ENCODE data around the gene IPO11.
"Not testable (repeated sequence)": the region's sequence is repeated elsewhere in the genome, so short reads cannot be mapped to it uniquely, and the experiment has no call there.

The IPO11 gene

GRCh38 chr5:62657772-62658171 is 245.2 kb downstream of the IPO11 start:
- not testable (repeated sequence) for H3K4me2 ChIP-seq (ENCODE audit: insufficient read depth, low read length, poor library complexity, severe bottlenecking); H2BK120ac ChIP-seq (ENCODE audit: low read depth, low read length); H3K27me3 ChIP-seq (ENCODE audit: control insufficient read depth in 3 of 3, insufficient read depth in 3 of 3, low read depth in 1 of 3, low read length in 3 of 3); H3K4ac ChIP-seq (ENCODE audit: low read length); H3K9ac ChIP-seq (ENCODE audit: low read depth, low read length, poor library complexity); H2AFZ ChIP-seq (ENCODE audit: low read length); H4K8ac ChIP-seq (ENCODE audit: low read depth, low read length); H3K4me3 ChIP-seq (ENCODE audit: low read length in 2 of 2); H2BK5ac ChIP-seq (ENCODE audit: low read length); H3K23ac ChIP-seq (ENCODE audit: low read depth, low read length, poor library complexity); H3K18ac ChIP-seq (ENCODE audit: low read length); H4K91ac ChIP-seq (ENCODE audit: low read depth, low read length, poor library complexity); H3K27ac ChIP-seq (replicated peaks; ENCODE audit: low read length); H3K9me3 ChIP-seq (replicated peaks in 1 of 2; ENCODE audit: control insufficient read depth in 2 of 2, insufficient read depth in 1 of 2, low read depth in 1 of 2, low read length in 2 of 2); H3K79me1 ChIP-seq (ENCODE audit: low read depth, low read length); H2BK12ac ChIP-seq (ENCODE audit: low read length); H3K4me1 ChIP-seq (ENCODE audit: control insufficient read depth in 2 of 2, insufficient read depth in 1 of 2, low read depth in 1 of 2, low read length in 2 of 2); DNase-seq (ENCODE audit: low spot score); H3K36me3 ChIP-seq (replicated peaks in 1 of 2; ENCODE audit: control insufficient read depth in 2 of 2, insufficient read depth in 2 of 2, low read length in 2 of 2); H3K14ac ChIP-seq (ENCODE audit: low read length); H2AK5ac ChIP-seq (ENCODE audit: low read depth, low read length); H2BK15ac ChIP-seq (ENCODE audit: low read length)

- no peak overlapping the region for H2BK120ac ChIP-seq (ENCODE audit: low read depth, low read length)
- no peak overlapping the region for H3K9ac ChIP-seq (ENCODE audit: low read depth, low read length, poor library complexity)
- H3K18ac ChIP-seq (ENCODE audit: low read length), result no peak overlapping the region
- no peak overlapping the region for H2BK5ac ChIP-seq (ENCODE audit: low read length)
- no peak overlapping the region for H3K4ac ChIP-seq (ENCODE audit: low read length)
- H2AFZ ChIP-seq (ENCODE audit: low read length), result no peak overlapping the region
- H3K27me3 ChIP-seq (ENCODE audit: control insufficient read depth in 3 of 3, insufficient read depth in 3 of 3, low read depth in 1 of 3, low read length in 3 of 3), result no peaks in the 10 kb centered on the region
- DNase-seq (ENCODE audit: low spot score), result no peak
- no peak overlapping the region for H3K27ac ChIP-seq (replicated peaks; ENCODE audit: low read length)
- no peaks in the 10 kb centered on the region for H3K9me3 ChIP-seq (replicated peaks in 1 of 2; ENCODE audit: control insufficient read depth in 2 of 2, insufficient read depth in 1 of 2, low read depth in 1 of 2, low read length in 2 of 2)
- H2BK12ac ChIP-seq (ENCODE audit: low read length), result no peak overlapping the region
- no peak overlapping the region for H3K4me3 ChIP-seq (ENCODE audit: low read length in 2 of 2)
- H4K8ac ChIP-seq (ENCODE audit: low read depth, low read length), result no peak overlapping the region
- no peaks in the 10 kb centered on the region for H3K79me1 ChIP-seq (ENCODE audit: low read depth, low read length)
- H3K23ac ChIP-seq (ENCODE audit: low read depth, low read length, poor library complexity), result no peak overlapping the region
- H3K14ac ChIP-seq (ENCODE audit: low read length), result no peak overlapping the region
- H3K36me3 ChIP-seq (replicated peaks in 1 of 2; ENCODE audit: control insufficient read depth in 2 of 2, insufficient read depth in 2 of 2, low read length in 2 of 2), result no peaks in the 10 kb centered on the region
- no peak overlapping the region for H3K4me2 ChIP-seq (ENCODE audit: insufficient read depth, low read length, poor library complexity, severe bottlenecking)
- WGBS, 2 donors (ENCODE audit: extremely low coverage in 2 of 2, insufficient read length in 2 of 2, insufficient replicate concordance in 1 of 2), result no CpG with 5 or more reads among the region's 8 CpGs
- H4K91ac ChIP-seq (ENCODE audit: low read depth, low read length, poor library complexity), result no peak overlapping the region
- H2AK5ac ChIP-seq (ENCODE audit: low read depth, low read length), result no peak overlapping the region
- no peak overlapping the region for H2BK15ac ChIP-seq (ENCODE audit: low read length)
- H3K4me1 ChIP-seq (ENCODE audit: control insufficient read depth in 2 of 2, insufficient read depth in 1 of 2, low read depth in 1 of 2, low read length in 2 of 2), result no peaks in the 10 kb centered on the region
These were observed 248.6 kb downstream of the IPO11 start for GRCh38 chr5:62661126-62661525.

GRCh38 chr5:62662521-62662920 is 250.0 kb downstream of the IPO11 start:
- Histone ChIP-seq H3K36me3 (replicated peaks in 1 of 2; ENCODE audit: control insufficient read depth in 2 of 2, insufficient read depth in 2 of 2, low read length in 2 of 2) (no peaks in the 10 kb centered on the region), H3K4me1 (ENCODE audit: control insufficient read depth in 2 of 2, insufficient read depth in 1 of 2, low read depth in 1 of 2, low read length in 2 of 2) (no peaks in the 10 kb centered on the region), H4K8ac (ENCODE audit: low read depth, low read length) (no peak overlapping the region), H2AFZ (ENCODE audit: low read length) (no peak overlapping the region), H2BK15ac (ENCODE audit: low read length) (no peak overlapping the region), H3K27me3 (ENCODE audit: control insufficient read depth in 3 of 3, insufficient read depth in 3 of 3, low read depth in 1 of 3, low read length in 3 of 3) (no peaks in the 10 kb centered on the region), H3K23ac (ENCODE audit: low read depth, low read length, poor library complexity) (no peak overlapping the region), H3K4me2 (ENCODE audit: insufficient read depth, low read length, poor library complexity, severe bottlenecking) (no peak overlapping the region), H3K18ac (ENCODE audit: low read length) (no peak overlapping the region), H2BK5ac (ENCODE audit: low read length) (no peak overlapping the region), H3K27ac (replicated peaks; ENCODE audit: low read length) (no peak overlapping the region), H3K79me1 (ENCODE audit: low read depth, low read length) (no peaks in the 10 kb centered on the region), H4K91ac (ENCODE audit: low read depth, low read length, poor library complexity) (no peak overlapping the region), H3K4me3 (ENCODE audit: low read length in 2 of 2) (no peak overlapping the region), H2AK5ac (ENCODE audit: low read depth, low read length) (no peak overlapping the region), H2BK12ac (ENCODE audit: low read length) (no peak overlapping the region), H3K9me3 (replicated peaks in 1 of 2; ENCODE audit: control insufficient read depth in 2 of 2, insufficient read depth in 1 of 2, low read depth in 1 of 2, low read length in 2 of 2) (no peaks in the 10 kb centered on the region), H3K9ac (ENCODE audit: low read depth, low read length, poor library complexity) (no peak overlapping the region), H3K14ac (ENCODE audit: low read length) (no peak overlapping the region), H3K4ac (ENCODE audit: low read length) (no peak overlapping the region), H2BK120ac (ENCODE audit: low read depth, low read length) (no peak overlapping the region)
- WGBS, 2 donors (ENCODE audit: extremely low coverage in 2 of 2, insufficient read length in 2 of 2, insufficient replicate concordance in 1 of 2), result no CpG with 5 or more reads among the region's 2 CpGs
- DNase-seq (ENCODE audit: low spot score), result no peak

- no peak overlapping the region for H3K9ac ChIP-seq (ENCODE audit: low read depth, low read length, poor library complexity)
- no peaks in the 10 kb centered on the region for H3K4me1 ChIP-seq (ENCODE audit: control insufficient read depth in 2 of 2, insufficient read depth in 1 of 2, low read depth in 1 of 2, low read length in 2 of 2)
- no peak overlapping the region for H2BK12ac ChIP-seq (ENCODE audit: low read length)
- DNase-seq (ENCODE audit: low spot score), result no peak
- no peak overlapping the region for H3K23ac ChIP-seq (ENCODE audit: low read depth, low read length, poor library complexity)
- H2AFZ ChIP-seq (ENCODE audit: low read length), result no peak overlapping the region
- no peak overlapping the region for H3K4ac ChIP-seq (ENCODE audit: low read length)
- no peaks in the 10 kb centered on the region for H3K36me3 ChIP-seq (replicated peaks in 1 of 2; ENCODE audit: control insufficient read depth in 2 of 2, insufficient read depth in 2 of 2, low read length in 2 of 2)
- H3K14ac ChIP-seq (ENCODE audit: low read length), result no peak overlapping the region
- H4K91ac ChIP-seq (ENCODE audit: low read depth, low read length, poor library complexity), result no peak overlapping the region
- no peak overlapping the region for H3K27ac ChIP-seq (replicated peaks; ENCODE audit: low read length)
- H2BK5ac ChIP-seq (ENCODE audit: low read length), result no peak overlapping the region
- H4K8ac ChIP-seq (ENCODE audit: low read depth, low read length), result no peak overlapping the region
- H3K4me2 ChIP-seq (ENCODE audit: insufficient read depth, low read length, poor library complexity, severe bottlenecking), result no peak overlapping the region
- WGBS, 2 donors (ENCODE audit: extremely low coverage in 2 of 2, insufficient read length in 2 of 2, insufficient replicate concordance in 1 of 2), result no CpG with 5 or more reads among the region's 1 CpG
- no peaks in the 10 kb centered on the region for H3K9me3 ChIP-seq (replicated peaks in 1 of 2; ENCODE audit: control insufficient read depth in 2 of 2, insufficient read depth in 1 of 2, low read depth in 1 of 2, low read length in 2 of 2)
- H3K4me3 ChIP-seq (ENCODE audit: low read length in 2 of 2), result no peak overlapping the region
- no peak overlapping the region for H2BK15ac ChIP-seq (ENCODE audit: low read length)
- H2AK5ac ChIP-seq (ENCODE audit: low read depth, low read length), result no peak overlapping the region
- no peak overlapping the region for H2BK120ac ChIP-seq (ENCODE audit: low read depth, low read length)
- no peaks in the 10 kb centered on the region for H3K79me1 ChIP-seq (ENCODE audit: low read depth, low read length)
- H3K18ac ChIP-seq (ENCODE audit: low read length), result no peak overlapping the region
- H3K27me3 ChIP-seq (ENCODE audit: control insufficient read depth in 3 of 3, insufficient read depth in 3 of 3, low read depth in 1 of 3, low read length in 3 of 3), result no peaks in the 10 kb centered on the region
These were observed 258.9 kb downstream of the IPO11 start for GRCh38 chr5:62671479-62671878.
